ENCODE data around the gene BMAL1. TPM values are rescaled to one million over a fixed set of nuclear protein-coding genes. Genes with fewer than 3 reads are reported as not detected.

Gene BMAL1
- total RNA-seq, 4 donors from 2014 or later: 57.8 to 143 (median 80.8) TPM

- Histone ChIP-seq H3K4me1 (peaks cover 71% of the 10 kb centered on the region), H3K36me3 (no peaks in the 10 kb centered on the region), H3K4me3 (no peak overlapping the region), H3K27ac (no peak overlapping the region), H3K9me3 (no peaks in the 10 kb centered on the region), H3K27me3 (no peaks in the 10 kb centered on the region)
- 72% methylated on average over 2 of the region's 2 CpGs for WGBS
- DNase-seq (ENCODE audit: low spot score in 2 of 2): no peak
- TF ChIP-seq CTCF (IDR thresholded peaks at IDR 0.05) (no peak), POLR2A (IDR thresholded peaks at IDR 0.05) (no peak), EP300 (IDR thresholded peaks at IDR 0.05) (no peak)
Observed at GRCh38 chr11:13314676-13315394, 37.2 kb downstream of the BMAL1 start.

- Histone ChIP-seq H3K4me1 (peaks cover 66% of the 10 kb centered on the region), H3K36me3 (no peaks in the 10 kb centered on the region), H3K4me3 (no peak overlapping the region), H3K27me3 (no peaks in the 10 kb centered on the region), H3K9me3 (no peaks in the 10 kb centered on the region), H3K27ac (no peak overlapping the region)
- DNase-seq (ENCODE audit: low spot score in 2 of 2): no peak
- 78% methylated on average over 11 of the region's 11 CpGs for WGBS
- TF ChIP-seq EP300 (IDR thresholded peaks at IDR 0.05): no peak
- TF ChIP-seq POLR2A (IDR thresholded peaks at IDR 0.05): no peak
- TF ChIP-seq CTCF (IDR thresholded peaks at IDR 0.05): no peak
- TF ChIP-seq POLR2AphosphoS5 (IDR thresholded peaks at IDR 0.05): no peak
Observed at GRCh38 chr11:13315517-13316432, 38.2 kb downstream of the BMAL1 start.

- H3K4me3 ChIP-seq: no peak overlapping the region
- H3K9me3 ChIP-seq: no peaks in the 10 kb centered on the region
- peaks cover 58% of the 10 kb centered on the region for H3K4me1 ChIP-seq
- peak in 1 of 2 donors; percentile 77 for DNase-seq (ENCODE audit: low spot score in 2 of 2)
- no peaks in the 10 kb centered on the region for H3K36me3 ChIP-seq
- 49% methylated on average over 4 of the region's 4 CpGs for WGBS
- no peaks in the 10 kb centered on the region for H3K27me3 ChIP-seq
- no peak for TF ChIP-seq POLR2A (IDR thresholded peaks at IDR 0.05)
- TF ChIP-seq CTCF (IDR thresholded peaks at IDR 0.05): no peak
- no peak for TF ChIP-seq EP300 (IDR thresholded peaks at IDR 0.05)
- no peak for TF ChIP-seq POLR2AphosphoS5 (IDR thresholded peaks at IDR 0.05)
- H3K27ac ChIP-seq: peak overlapping the region; percentile 40
Observed at GRCh38 chr11:13316528-13316961, 39.0 kb downstream of the BMAL1 start.

GRCh38 chr11:13317293-13318080 lies 39.9 kb downstream of the BMAL1 start:
- 71% methylated on average over 4 of the region's 4 CpGs for WGBS
- peaks cover 49% of the 10 kb centered on the region for H3K4me1 ChIP-seq
- H3K27ac ChIP-seq: no peak overlapping the region
- H3K9me3 ChIP-seq: no peaks in the 10 kb centered on the region
- peaks cover 2% of the 10 kb centered on the region for H3K36me3 ChIP-seq
- H3K4me3 ChIP-seq: no peak overlapping the region
- no peaks in the 10 kb centered on the region for H3K27me3 ChIP-seq
- no peak for DNase-seq (ENCODE audit: low spot score in 2 of 2)
- TF ChIP-seq POLR2AphosphoS5 (IDR thresholded peaks at IDR 0.05): no peak
- no peak for TF ChIP-seq POLR2A (IDR thresholded peaks at IDR 0.05)
- no peak for TF ChIP-seq EP300 (IDR thresholded peaks at IDR 0.05)
- TF ChIP-seq CTCF (IDR thresholded peaks at IDR 0.05): no peak

Measured in suprapubic skin (tissue), 4 donors.